Inflammatory macrophage treated with lipopolysaccharide for 4 hours (primary cell): ENCODE results near the gene GRIK1.

Experiments
- DNase-seq: peaks from one replicate; pipeline ENCODE4 v3.0.0-alpha.2; 2020

The GRIK1 gene

DNA sequence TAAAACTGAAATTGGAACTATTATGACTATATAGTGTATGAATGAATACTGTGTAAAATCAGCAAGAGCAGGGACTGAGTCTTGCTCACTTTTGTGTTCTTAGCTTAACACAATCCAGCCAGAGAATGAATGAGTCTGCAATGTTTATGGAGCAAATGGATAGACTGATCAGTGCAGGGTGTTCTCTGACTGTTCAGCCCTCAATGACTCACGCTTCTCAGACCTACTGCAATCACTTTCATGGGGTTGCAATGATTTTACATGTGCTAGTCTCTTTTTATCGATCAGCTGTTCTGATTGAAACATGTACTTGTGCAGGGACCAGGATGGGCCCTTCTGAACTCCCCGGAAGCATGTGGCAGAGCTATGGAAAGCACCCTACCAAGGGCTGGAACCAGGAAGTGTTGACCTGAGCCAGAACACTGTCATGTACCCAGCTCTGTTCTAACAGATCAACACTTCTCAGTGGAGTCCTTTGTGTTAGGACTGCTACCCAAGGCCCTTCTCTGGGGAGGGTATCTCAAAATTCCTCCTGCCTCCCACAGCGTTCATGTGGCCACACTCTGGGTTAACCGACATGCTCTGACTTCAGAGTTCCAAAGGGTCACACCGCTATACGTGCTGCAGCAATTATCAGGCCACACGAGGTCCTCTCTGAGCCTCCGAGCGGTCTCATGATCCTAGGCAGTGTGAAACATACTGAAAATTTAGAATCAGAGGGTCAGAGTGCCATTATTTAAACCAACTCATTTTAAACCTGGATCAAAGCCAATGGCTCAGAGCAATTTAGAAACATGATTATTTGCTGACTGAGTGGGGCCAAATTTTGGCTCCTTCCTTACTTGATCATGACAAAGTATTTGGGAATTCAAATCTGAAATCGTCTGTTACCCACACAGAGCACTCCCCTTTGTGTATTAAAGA, 35.2 kb downstream of the GRIK1 start:
- DNase-seq: no peak

DNA sequence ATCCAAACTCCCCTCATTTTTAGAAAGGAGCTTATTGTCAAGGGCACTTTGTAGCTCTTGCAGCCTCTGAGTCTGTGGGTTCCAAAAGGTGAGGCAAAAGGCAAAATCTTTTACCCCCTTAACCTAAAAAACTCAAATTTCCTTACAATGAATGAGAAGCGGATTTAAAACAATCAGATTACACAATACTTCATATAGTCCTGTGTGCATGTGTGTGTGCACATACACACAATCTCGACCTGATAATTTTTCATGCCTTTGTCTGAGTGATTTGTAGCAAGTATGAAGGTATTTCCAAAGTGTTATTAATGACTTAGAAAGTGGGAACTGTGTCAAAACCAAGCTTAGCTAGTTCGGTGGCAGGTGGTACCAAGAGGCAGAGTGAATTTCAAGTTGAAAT, 42.9 kb downstream of the GRIK1 start:
- DNase-seq: no peak

DNA sequence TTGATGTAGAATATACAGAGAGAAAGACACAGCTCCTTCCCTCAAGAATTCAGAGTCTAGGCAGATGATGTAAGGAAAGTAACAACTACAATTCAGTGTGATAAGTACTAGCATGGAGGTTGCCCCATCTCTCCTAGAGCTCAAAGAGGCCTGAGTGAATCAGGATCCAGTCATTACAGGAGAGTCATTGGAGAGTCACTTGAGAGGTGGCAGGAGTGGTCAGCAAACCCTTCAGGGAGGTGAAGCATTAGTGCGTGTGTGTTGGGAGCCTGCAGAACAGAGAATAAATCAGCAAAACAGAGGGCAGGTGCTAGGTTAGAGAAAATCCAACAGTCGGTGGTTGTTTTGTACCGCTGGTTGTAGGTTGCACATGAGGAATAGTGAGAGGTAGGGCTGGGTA, 46.1 kb downstream of the GRIK1 start:
- no peak for DNase-seq

DNA sequence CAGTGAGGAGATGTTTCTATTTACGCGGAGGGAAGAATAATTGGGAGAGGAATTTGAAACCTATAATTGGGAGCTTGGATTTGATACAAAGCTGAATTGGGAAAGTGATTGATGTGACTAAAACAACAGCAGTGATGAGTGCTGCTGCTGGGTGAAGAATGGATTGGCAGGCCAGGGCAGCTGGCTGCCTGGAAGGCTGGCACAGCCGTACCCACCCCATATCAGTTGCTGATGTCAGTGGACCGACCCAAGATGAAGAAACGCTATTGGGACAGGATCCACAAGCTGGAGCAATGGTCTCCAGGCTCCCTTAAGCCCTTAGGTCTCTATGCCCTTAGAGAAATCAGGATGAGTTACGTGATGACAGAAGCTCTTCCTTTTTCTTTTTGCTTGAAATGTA, 47.4 kb downstream of the GRIK1 start:
- no peak for DNase-seq

DNA sequence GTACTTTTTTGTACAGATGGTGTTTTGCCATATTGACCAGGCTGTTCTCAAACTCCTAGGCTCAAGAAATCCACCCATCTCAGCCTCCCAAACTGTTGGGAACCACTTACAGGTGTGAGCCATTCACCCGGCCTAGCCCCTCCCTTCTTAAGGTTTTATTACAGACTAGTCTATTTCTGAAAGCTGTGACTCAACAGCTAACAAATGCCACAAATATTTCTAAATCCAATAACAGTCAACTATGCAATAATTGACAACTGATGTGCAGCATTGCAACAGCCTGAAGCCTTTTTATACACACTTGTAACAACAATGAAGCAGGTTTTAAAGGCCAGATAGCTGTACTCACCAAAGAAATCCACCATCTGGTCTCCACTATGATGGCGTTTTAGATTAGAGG, 51.4 kb downstream of the GRIK1 start:
- DNase-seq: no peak

DNA sequence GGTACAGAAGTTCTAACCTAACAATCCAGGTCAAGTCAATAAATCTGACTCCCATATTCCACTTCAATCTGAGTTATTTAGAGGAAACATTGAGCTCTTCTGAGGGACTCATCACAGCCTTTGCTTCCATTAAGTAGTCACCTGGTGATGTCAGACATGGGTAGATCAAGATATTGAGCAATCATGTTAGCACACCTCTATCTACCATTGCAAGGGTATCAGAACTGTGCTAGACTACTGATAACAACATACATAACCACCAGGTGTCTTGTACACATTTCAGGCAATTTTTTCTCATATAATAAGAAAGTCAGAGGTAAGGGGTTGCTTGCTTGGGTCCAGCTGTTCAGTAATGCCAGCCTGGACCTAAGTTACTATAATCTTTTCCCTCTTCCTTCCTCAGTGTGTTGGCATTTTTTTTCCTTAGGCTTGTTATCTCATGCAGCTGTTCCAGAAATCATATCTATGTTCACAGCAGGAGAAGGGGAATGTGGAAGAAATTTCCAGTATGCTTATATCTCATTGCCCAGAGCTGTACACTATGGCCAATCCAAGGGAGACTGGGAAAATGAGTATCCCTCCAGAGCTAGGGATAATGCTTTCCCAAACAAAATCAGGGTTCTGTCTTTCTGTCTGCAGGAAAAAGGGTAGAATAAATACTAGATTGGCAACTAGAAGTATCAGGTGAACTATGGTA, 52.3 kb downstream of the GRIK1 start:
- DNase-seq: no peak

DNA sequence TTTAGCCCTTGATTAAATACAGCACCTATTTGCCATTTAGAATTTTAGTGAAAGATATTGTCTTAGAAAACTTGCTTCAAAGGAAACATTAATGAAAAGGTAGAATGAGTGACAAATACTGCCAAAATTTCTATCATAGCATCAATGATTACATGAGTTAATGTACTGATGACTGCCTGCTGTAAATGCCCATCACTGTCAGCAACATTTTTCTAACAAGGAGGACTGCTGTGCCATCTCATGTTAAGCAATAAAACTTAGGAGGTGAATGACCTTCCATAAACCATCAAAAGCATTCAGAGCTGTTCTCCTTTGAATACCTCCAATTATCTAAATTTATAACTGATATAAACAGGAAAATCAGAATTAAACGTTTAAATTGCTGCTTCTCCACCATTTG, 54.3 kb downstream of the GRIK1 start:
- no peak for DNase-seq

DNA sequence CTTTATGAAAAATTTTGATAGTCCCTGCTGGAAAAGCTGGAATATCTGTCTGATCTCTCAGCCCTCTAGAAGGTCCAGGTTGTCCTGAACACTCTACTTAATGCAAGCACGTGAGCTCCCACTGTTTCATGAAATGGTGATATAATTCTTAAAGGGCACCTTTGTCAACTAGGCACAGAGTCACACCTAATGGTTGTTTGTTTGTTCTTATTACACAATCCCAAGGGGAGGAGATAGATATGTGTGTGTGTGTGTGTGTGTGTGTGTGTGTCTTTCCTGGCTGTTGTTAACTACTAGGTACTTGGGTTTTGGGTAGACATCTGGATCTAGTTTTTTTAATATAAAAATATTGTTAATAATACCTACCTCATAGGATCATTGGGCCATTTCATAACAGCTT, 63.9 kb downstream of the GRIK1 start:
- no peak for DNase-seq

DNA sequence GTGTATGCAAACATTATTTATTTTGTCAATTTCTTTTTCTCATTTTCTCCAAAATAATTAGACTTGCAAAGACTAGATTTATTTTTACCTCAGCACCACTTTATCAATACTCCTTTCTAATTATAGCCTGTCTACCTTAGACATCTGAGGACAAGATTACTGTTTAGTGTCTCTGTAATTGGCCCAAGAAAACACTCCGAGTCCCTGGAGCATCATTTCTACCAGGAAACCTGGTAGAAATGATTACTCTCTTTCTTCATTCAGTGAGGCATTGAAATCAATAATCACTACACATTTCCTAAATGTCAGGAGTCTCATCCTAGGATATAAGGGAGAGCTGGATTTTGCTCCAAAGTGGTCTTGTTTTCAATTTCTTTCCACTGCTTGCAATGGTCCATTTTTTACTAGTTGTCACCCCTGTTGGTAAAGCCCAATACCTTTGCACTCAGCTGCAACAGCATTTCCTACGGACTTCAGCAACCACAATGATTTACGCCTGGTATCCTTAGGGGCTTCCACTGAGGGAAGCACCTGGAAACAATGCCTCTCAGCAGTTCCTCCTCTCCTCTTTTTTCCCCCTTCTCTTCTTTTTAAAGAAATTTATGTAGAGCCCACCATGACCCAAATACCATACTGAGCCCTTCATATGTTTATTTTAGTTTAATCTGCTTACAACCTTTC, 64.6 kb downstream of the GRIK1 start:
- DNase-seq: no peak

DNA sequence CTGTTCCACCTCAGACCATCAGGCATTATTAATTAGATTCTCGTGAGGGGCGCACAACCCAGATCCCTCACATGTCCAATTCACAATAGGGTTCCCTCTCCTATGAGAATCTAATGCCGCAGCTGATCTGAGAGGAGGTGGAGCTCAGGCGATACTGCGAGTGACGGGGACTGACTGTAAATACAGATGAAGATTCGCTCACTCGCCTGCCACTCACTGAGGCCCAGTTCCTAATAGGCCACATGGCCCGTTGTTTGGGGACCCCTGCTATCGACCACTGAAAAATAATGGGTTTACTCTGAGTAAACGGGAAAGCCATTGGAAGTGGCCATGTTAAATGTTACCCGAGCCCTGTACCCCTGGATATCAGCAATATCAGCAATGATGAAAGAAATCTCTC, 65.9 kb downstream of the GRIK1 start:
- no peak for DNase-seq

DNA sequence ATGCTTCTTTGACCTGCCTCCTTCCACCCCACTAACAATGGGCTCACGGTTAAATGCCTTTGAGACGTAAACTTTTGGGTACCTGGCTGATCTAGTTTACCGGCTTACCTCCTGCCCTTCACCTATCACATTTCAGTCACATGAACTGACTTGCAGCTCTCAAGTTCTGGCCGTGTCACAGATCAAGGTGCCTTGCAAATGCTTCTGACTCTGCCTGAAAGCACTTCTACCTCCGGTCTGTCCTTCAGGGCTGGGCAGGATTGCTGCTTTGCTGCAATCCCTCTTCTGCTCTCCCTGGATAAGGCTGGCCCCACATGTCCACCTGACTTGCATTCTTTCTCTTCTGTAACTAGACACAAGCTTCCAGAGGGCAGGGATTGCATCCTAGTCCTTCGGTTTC, 69.0 kb downstream of the GRIK1 start:
- no peak for DNase-seq

DNA sequence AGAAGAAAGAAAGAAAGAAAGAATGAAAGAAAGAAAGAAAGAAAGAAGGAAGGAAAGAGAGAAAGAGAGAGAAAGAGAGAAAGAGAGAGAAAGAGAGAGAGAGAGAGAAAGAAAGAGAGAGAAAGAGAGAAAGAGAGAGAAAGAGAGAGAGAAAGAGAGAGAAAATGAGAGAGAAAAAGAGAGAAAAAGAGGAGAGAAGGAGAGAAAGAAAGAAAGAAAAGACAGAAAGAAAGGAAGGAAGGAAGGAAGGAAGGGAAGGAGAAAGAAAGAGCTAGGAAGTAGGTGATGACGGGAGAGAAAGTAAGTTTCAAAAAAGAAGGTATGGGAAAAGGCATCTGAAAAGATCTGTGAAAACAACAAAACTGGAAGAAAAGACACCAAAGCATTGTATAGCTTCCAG, 72.0 kb downstream of the GRIK1 start:
- no peak for DNase-seq

DNA sequence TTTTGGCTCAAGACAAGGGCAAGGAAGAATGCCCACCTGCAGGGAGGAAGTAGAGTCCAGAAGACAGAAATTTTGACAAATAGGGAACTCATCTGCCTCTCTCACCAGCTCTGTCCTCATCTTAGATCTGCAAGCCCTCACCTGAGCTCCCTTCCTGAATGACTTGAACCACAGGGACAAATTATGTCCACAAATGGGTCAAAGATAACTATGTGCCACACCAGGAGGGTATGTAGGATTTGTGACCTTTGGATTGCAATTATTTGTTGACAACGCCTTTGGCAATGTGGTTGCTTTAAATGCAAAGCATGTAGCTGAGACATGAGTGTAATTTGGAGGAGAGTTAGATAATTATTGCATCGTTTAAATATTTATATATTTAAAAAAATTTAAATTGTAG, 79.5 kb downstream of the GRIK1 start:
- no peak for DNase-seq

DNA sequence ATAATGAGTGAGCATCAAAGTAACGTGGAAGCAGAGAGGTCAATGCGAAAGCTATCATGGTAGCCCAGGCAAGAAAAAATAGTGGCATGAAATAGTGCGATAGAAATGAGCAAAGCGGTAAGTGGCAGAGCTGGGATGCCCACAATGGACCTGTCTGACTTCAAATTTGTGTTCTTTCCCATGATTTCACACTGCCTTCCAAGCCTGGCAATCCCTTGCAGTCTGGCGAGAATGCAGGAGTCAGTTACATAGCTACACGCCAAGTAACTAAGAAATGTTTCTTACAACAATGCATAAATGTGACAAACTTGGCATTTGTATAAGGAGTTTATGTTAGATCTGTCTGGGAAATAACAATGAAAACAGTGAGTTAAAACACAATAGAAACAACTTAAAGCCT, 82.6 kb downstream of the GRIK1 start:
- no peak for DNase-seq

DNA sequence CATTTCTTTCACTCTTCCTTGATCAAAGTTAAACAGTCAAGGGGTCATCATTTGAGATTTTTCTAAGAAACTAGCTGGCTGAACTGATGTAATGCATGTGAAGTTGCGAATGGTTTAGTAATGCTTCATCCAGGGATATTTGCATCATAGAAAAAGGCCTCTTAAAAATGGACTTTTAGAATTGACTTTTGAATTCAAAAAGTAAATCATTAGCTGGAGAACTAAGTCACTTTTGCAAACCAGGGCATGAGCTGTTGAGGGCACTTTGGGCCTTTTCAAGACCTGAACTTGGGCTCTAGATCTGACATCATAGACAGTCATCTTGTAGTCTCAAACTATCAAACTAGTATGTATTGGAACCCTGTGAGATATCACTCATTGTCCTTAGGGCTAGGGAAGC, 85.0 kb downstream of the GRIK1 start:
- no peak for DNase-seq

DNA sequence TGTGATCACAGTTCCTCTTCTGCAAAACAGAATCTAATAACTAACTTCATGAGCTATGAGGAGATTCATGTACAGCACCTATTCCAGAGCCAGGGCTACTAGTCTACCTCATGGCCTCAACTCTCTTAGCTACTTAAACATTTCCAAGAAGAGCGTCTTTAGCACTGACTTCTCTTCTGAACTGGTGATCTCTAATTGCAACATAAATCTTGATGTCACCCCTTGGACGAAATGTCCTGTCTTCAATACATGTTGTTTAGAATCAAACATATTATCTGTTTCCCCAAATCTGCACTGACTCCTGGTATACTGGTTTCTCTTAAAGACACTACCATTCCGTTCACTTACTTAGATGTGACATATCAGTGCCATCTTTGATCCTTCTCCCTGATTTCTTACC, 88.2 kb downstream of the GRIK1 start:
- no peak for DNase-seq

DNA sequence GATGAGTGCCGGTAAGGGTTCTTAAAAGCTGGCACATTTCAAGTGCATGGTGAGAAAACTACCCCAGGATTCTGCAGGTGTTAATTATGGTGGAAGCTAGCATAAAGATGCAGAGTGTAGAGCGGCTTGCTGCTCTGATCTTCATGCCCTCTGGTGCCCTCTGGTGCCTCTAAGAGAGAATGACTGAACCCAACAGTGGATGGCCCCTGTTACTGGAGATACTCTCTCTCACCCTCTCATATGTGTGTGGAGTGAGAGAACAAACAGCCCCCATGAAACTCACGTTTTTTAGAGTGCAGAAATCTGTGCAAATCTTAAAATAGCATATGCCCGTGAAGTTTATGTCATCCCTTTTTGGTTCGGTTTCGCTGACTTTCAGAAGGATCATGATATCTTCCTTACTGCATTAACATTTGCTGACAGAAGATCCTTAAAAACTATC, 90.0 kb downstream of the GRIK1 start:
- peak; percentile 64 for DNase-seq

DNA sequence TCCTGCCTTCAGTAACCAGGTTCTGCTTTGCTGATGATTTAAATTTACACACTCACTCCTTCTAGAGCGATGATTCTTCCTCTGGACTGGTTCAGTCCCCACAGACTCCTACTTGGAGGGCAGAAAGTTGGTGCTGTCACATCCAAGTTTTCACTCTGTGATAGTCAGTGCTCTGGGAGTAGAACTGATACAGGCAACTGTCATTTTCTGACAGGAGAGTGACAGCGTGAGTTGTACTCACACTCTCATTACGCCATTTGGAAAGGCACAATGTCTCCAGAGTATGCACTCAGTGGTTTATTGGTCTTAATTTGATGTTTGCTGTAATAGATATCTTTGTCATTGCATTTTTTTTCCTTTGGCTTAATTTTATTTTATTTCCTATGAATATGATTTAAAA, 96.0 kb downstream of the GRIK1 start:
- no peak for DNase-seq

DNA sequence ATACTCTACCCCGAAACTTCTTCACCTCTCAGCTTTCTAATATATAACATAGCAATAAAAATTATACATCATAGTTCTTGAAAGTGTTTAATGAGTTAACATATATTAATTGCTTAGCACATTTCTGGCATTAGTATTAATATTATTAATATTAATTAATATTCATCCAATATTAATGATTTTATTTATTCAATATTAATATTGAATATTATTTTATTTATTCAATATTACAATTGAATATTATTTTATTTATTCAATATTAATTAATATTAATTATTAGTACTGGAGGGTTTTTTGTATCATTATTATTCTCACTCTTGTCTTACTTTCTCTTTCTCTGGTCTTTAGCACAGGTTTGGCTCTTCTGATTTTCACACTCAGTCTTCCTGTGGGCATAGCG, 105.2 kb downstream of the GRIK1 start:
- no peak for DNase-seq

DNA sequence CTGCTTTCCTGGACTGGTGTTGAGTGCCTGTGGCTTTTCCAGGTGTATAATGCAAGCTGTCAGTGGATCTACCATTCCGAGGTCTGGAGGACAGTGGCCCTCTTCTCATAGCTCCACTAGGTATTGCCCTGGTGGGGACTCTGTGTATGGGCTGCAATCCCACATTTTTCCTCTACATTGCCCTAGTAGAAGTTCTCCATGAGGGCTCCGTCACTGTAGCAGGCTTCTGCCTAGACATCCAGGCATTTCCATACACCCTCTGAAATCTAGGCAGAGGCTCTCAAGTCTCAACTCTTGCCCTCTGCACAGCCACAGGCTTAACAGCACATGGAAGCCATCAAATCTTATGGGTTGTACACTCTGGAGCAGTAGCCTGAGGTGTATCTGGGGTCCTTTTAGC, 107.6 kb downstream of the GRIK1 start:
- no peak for DNase-seq

DNA sequence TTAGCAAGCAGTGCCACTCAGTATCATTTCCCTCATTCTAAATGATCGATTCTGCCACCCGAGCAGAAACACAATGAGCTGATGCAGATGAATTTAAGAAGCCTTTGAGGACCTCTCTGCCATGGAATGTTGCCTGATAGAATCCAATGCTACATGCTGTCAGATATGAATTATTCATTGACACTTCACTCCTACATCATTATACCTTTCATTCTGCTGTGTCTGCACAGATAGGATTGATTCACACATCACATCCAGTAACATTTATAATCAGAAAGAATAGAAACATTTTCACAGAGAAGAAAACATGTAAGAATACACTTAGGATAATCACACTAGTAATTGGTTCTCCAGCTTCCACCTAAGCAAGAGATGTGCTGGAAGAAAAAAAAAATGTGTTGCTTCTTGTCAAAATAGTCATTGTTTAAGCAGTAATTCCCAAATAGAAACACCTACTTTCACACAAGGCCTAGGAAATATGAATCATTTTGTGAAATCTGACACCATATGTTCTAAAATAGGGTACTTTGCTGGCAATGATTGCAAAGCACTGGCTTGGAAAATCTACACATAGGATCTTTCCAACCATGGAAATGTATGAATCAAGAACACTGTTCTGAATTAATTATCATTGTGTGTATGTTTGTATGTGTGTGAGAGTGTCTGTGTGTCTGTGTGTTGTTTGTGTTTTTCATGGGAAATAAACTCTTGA, 110.1 kb downstream of the GRIK1 start:
- no peak for DNase-seq

DNA sequence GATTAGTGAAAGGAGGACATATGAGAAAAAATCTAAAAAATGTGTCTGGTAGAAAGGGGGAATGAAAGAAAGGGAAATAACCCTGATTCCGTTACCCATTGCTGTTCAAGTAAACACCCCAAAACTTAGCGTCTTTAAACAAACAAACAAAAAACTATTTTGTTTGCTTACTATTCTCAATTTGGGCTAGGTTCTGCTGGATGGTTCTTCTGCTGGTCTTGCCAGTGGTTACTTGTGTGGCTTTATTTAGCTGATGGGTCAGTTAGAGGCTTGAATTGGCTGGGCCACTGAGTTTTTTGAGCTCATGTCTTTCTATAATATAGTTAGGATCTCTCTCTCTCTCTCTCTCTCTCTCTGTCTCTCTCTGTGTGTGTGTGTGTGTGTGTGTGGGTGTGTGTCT, 112.1 kb downstream of the GRIK1 start:
- DNase-seq: no peak

DNA sequence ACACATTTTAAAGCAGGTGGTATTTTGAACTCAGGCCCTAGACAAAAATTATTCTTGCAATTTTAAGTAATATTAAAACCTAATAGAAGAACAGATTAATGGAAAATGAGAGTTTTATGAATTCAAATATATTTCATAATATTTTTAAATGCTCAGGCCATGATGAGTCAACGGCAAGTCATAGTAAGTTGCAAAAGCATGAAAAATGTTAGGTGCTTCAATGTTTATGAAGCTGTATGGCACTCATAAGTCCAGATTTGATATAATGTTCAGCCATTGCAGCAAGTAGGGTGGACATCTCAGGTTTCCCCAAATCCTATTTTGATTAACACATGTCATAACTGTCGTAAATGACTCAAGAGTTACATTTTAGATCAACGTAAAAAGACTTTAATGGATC, 112.6 kb downstream of the GRIK1 start:
- peak; percentile 3 for DNase-seq
